ENCODE results near the gene NACA2.
A peak's percentile ranks its signal among the peaks of the same experiment; 100 is the strongest.
"Not testable (repeated sequence)": the region's sequence is repeated elsewhere in the genome, so short reads cannot be mapped to it uniquely, and the experiment has no call there.

NACA2 gene

DNA sequence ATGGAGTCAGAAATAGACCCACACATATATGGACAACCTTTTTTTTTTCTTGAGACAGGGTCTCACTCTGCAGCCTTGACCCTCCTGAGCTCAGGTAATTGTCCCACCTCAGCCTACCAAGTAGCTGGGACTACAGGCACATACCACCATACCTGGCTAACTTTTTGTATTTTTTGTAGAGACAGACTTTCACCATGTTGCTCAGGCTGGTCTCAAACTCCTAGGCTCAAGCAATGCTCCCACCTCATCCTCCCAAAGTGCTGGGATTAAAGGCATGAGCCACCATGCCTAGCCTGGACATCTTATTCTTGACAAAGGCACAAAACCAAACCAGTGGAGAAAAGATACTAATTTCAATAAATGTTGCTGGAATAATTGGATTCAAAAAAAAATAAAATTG, 14.7 kb upstream of the NACA2 start:
- no peak for DNase-seq
- intact Hi-C loops (cut with DNase I), result no loop called here

GRCh38 chr17:61601297-61601696, 10.3 kb upstream of the NACA2 start:
- DNase-seq, result no peak
- intact Hi-C loops (cut with DNase I), result no loop called here

DNA sequence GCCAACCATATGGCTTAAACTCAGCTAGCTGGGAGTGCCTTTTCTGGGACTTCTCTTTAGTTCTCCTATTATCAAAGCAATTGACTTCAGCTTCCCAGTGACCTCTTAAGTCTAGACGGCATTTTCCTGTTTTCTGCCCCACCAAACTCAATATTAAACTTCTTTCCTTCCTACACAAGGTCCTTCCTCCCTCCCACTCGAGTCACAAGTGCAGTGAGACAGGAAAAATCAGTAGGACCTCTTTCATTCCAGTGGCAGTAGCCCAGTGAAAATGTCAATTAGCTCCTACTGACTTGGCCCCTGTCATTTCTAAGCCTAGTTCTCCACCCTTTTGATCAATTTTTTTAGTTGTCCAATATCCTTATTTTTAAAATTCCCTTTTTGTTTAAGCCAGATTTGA, 9.6 kb upstream of the NACA2 start:
- intact Hi-C loops (cut with DNase I), result no loop called here
- DNase-seq, result no peak

- intact Hi-C loops (cut with DNase I), result no loop called here
- no peak for DNase-seq
Observed at GRCh38 chr17:61599608-61600007, 8.6 kb upstream of the NACA2 start.

DNA sequence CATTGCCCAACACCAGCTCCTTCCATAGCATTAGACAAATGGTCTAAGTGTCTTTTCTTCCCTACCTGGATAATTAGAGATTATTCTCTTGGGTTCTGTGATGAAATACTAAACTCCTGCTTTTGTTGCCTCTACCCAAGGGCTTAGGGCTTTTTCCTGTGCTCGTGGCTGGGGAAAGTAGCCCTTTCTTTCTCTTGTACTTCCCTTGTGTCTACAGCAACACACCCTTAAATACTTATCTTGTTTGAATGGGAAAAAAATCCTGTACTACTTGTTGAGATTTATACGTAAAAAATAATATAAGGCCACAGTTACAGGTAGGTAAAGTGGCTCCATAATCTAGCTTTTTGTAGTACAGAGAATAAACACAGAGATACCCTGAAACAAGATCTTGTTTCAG, 7.0 kb upstream of the NACA2 start:
- intact Hi-C loops (cut with DNase I), result no loop called here
- DNase-seq, result no peak

DNA sequence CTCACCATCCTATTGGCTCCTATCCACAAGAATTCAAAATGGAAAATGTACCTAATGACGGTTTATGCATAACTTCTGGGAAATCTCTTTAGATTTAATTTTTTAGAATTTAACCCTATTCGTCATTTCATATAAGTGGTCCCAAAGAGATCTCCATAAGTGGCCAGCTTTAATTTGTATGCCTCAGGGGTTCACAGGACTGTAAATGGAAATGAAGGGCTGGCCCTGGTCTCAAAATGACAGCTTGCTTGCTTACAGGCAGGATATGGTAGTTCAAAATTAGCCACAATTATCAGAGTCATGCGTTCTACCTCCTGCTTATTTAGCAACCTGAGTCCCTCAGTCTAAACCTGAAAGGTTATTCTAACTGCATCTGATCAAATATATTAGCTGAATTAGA, 6.6 kb upstream of the NACA2 start:
- intact Hi-C loops (cut with DNase I), result no loop called here
- no peak for DNase-seq

- intact Hi-C loops (cut with DNase I), result no loop called here
- no peak for DNase-seq
Observed at GRCh38 chr17:61595418-61596186, 4.6 kb upstream of the NACA2 start.

DNA sequence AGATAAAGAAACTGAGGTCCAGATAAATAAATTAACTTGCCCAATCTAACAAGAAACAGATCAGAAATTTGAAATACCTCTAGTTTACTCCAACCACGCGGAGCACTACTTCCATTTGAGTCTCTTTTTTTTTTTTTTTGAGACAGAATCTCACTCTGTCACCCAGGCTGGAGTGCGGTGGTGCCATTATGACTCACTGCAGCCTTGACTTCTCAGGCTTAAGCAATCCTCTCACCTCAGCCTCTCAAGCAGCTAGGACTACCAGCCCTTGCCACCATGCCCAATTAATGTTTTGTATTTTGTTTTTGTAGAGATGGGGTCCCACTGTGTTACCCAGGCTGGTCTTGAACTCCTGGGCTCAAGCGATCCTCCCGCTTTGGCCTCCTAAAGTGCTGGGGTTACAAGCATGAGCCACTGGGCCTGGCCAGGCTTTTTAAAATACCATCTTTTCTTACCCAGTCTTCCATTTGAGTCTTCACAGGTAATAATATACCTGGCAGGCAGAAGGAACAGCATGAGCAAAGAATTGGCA, 3.3 kb upstream of the NACA2 start:
- DNase-seq, result no peak
- intact Hi-C loops (cut with DNase I), result no loop called here

DNA sequence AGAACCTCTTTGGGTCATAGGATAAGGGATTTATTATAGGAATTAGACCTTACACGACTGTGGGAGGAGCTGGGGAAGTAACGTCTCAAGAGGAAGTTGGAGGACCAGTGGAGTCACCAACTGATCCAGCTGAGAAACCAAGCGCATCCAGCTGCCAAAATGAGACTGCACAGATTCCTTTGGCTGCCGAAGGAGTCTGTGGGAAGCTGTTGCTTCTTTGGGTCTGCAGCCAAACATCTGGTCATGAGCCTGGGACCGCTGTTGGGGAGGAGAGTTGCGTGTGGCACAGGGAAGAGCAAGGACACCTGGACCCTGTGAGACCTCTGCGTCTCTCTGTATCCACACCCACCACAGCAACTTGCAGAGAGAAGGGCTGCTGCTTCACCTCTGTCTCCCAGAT, 2.4 kb upstream of the NACA2 start:
- DNase-seq, result no peak
- intact Hi-C loops (cut with DNase I), result no loop called here

GRCh38 chr17:61591930-61592329, 911 bp upstream of the NACA2 start:
- intact Hi-C loops (cut with DNase I), result no loop called here
- peak in 1 of 42 donors; percentile 6 for DNase-seq

- intact Hi-C loops (cut with DNase I), result no loop called here
- DNase-seq, result no peak
Observed at GRCh38 chr17:61589990-61590389, 1.0 kb downstream of the NACA2 start.

GRCh38 chr17:61587807-61588660, 3.0 kb downstream of the NACA2 start:
- intact Hi-C loops (cut with DNase I), result no loop called here
- DNase-seq, result no peak

DNA sequence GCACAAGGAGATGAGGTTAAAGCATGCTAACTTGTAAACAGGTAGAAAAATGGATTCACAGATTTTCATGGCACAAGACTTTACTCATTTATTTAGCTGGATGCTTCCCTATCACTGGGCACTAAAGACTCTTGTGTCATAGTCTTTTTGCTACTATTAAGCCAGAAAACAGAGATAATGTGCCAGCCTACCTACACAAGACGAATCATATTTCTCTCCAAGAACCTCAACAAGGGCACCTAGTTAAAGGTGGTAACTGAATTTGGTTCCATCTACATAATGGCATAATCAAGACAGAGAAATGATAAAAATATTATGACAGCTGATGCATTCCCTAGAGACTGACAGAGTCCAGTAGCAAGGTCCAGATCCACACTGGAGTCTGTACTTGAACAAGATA, 3.8 kb downstream of the NACA2 start:
- intact Hi-C loops (cut with DNase I), result no loop called here
- DNase-seq, result no peak

DNA sequence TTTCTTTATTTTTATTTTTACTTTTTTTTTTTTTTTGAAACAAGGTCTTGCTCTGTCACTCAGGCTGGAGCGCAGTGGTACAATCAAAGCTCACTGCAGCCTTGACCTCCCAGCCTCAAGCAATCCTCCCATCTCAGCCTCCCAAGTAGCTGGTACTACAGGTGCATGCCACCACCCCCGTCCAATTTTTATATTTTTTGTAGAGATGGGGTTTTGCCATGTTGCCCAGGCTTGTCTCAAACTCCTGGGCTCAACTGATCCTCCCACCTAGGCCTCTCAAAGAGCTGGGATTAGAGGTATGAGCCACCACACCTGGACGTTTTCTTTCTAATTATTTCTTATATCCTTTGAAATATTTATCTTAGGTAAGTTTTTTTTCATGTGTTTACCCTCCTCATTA, 4.4 kb downstream of the NACA2 start:
- intact Hi-C loops (cut with DNase I); DNase-seq: not testable (repeated sequence)

DNA sequence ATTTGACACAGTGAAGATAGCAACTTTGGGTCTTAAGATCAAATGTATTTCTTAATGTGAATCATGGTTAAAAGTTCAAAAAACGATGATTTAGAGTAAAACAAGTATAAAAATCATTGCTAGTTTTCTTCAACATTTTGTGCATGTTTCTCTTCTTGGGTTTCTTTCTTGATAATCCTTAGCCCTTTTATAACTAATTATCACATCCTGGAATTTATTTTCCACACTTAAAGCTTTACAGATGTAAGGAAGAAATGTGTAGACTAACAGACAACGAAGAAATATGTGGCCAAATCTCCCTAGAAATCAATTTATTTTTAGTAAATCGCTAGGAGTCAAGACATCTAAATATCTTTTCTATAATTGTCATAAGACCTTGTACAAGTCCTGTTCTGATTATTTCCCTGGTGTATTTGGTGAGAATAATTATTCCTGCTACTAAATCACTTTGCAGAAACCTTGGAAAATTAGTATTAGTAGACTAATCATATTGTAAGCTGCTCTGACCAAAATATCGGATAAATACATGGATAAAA, 4.9 kb downstream of the NACA2 start:
- intact Hi-C loops (cut with DNase I), result no loop called here
- no peak for DNase-seq

- DNase-seq, result no peak
- intact Hi-C loops (cut with DNase I), result no loop called here
Observed at GRCh38 chr17:61584866-61585265, 6.2 kb downstream of the NACA2 start.

DNA sequence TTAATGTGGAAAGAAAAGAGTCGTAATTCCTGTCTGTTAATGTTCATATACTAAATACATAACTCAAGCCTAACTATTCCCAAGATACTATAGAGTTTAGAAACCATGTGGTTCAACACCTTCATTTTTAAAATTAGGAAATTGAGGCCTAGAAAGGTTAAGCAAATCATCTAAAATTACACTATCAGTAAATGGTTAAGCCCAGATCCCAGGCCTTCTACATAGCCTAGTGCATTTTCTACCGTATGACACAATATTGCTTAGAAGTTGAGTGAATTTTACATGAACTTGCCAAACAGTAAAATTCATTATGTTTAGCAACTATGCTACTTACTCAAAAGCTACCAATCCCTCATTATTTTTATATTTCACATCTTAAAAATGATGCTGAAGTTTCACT, 6.8 kb downstream of the NACA2 start:
- DNase-seq, result no peak
- intact Hi-C loops (cut with DNase I), result no loop called here

GRCh38 chr17:61583660-61584264, 7.3 kb downstream of the NACA2 start:
- intact Hi-C loops (cut with DNase I), result no loop called here
- no peak for DNase-seq

GRCh38 chr17:61583242-61583641, 7.8 kb downstream of the NACA2 start:
- no peak for DNase-seq
- intact Hi-C loops (cut with DNase I), result no loop called here

DNA sequence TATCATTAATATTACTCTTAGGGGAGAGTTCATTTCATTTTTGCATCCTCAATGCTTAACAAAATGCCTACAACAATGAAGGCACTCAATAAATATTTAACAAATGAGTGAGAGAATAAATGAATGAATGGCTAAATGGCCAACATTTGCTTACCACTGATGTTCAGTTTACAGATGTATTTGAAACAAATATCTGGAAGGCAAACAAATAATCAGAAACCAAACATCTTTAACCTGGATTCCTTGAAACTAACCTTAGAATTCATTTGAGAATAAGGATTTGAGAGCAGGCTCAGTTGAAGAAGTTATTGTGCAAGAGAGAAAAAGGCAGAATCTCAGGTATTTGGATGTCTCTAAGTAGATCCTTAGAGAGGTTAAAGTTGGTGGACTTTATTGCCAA, 8.4 kb downstream of the NACA2 start:
- DNase-seq, result no peak
- intact Hi-C loops (cut with DNase I), result no loop called here

All from head of caudate nucleus (tissue), 42 donors.